HG03045 (cell line): ENCODE data around the gene MUC2.

Experiments used
- ATAC-seq: cut with Tn5 transposase; IDR thresholded peaks from one replicate; pipeline ENCODE4 v1.9.1; 2021; ENCODE audit warnings: mild to moderate bottlenecking, moderate library complexity; ENCODE audit not compliant: unreplicated experiment

The MUC2 gene

GRCh38 chr11:1118755-1119603 lies 44.3 kb downstream of the MUC2 start:
- ATAC-seq, result no peak

DNA sequence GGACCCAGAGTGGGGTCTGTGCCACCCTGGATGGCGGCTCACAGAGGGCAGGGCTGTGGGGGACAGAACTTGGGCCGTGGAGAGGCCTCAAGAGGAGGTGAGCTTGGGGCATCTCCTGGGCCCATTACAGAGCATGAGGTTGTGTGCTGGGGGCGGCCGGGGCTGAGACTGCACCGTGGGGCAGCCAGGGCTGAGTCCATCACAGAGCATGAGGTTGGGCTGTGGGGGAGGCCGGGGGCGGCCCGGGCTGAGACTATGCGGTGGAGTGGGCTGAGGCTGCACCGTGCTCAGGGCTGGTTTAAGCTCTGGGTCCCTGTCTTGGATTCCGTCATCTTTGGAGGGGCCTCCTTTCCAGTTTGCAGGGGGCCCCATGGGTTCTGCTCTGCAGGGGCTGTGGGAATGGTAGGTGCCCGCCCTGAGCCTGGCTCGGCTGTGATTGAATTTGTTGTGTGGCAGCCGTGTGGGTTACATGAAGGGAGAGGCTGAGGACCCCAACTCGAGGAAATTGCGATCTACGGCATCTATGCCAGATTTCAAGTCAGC lies 45.0 kb downstream of the MUC2 start:
- ATAC-seq, result no peak

DNA sequence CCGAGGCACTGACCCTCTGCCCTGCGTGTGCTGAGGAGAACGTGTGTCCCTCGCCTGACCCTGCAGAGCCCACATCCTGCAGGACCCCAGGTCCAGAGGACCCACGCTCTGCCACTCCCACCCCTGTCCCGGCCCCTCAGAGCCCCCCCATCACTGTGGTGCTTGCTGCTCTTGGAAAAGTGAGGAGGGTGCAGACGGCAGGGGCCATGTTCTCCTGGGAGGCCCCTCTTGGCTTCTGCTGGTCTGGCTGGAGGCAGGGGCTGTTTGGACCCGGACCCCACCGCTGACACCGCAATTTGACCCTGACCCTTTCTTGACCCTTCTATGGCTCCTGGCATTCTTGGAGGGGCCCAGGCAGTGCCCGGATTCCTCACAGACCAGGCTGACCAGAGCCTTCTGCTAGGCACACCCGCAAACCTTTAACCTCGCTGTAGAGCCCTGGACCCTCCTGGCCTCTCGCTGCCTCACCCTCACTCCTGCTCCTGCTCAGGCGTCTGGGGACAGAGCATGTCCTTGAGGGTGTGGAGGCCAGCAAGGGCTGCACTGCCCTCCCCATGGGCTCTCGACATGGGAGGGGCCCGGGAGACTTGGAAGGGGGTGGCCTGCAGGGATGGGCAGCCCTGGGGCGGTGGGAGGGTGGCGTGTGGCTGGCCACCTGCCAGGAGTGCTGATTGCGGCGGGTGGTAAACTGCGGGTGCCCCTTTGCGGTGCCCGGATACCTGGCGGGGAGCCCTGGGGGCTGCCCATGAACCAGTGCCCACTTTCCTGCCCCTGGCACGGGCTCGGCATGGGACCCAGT lies 46.1 kb downstream of the MUC2 start:
- ATAC-seq, result no peak

- no peak for ATAC-seq
Measured at GRCh38 chr11:1121331-1121812, 46.7 kb downstream of the MUC2 start.

GRCh38 chr11:1121813-1122663 lies 47.4 kb downstream of the MUC2 start:
- ATAC-seq, result no peak

- ATAC-seq, result no peak
Measured at GRCh38 chr11:1122664-1123002, 48.0 kb downstream of the MUC2 start.

GRCh38 chr11:1123970-1124369 lies 49.3 kb downstream of the MUC2 start:
- no peak for ATAC-seq
